Hepatocyte (in vitro differentiated cells): Measurements from ENCODE around the gene ENAH. TPM values are rescaled to one million over a fixed set of nuclear protein-coding genes. Genes with fewer than 3 reads are reported as not detected.

ENCODE experiments used
- DNase-seq: peaks from one replicate; pipeline ENCODE4 v3.0.0-alpha.2; 2016; ENCODE audit warnings: low spot score
- H2AFZ ChIP-seq: fragments of 200-600 bp; sonication (generic); 2 replicates; pipeline ENCODE4 v1.6.0; 2016; ENCODE audit warnings: antibody characterized with exemption, mild to moderate bottlenecking
- H3K27ac ChIP-seq: fragments of 200-600 bp; sonication (generic); 2 replicates; pipeline ENCODE4 v1.5.1; 2016; ENCODE audit warnings: mild to moderate bottlenecking
- H3K27me3 ChIP-seq: fragments of 200-600 bp; sonication (generic); 2 replicates; pipeline ENCODE4 v1.6.1; 2016
- H3K36me3 ChIP-seq: fragments of 200-600 bp; sonication (generic); replicated peaks from 2 replicates; pipeline ENCODE4 v1.5.1; 2016; ENCODE audit warnings: low read depth; ENCODE audit not compliant: insufficient read depth
- H3K4me1 ChIP-seq: fragments of 200-600 bp; sonication (generic); 2 replicates; pipeline ENCODE4 v1.5.1; 2016; ENCODE audit warnings: mild to moderate bottlenecking, moderate library complexity; ENCODE audit not compliant: insufficient read depth
- H3K4me2 ChIP-seq: fragments of 200-600 bp; sonication (generic); 2 replicates; pipeline ENCODE4 v1.6.0; 2016
- H3K4me3 ChIP-seq: fragments of 200-600 bp; sonication (generic); 2 replicates; pipeline ENCODE4 v1.5.1; 2016; ENCODE audit warnings: mild to moderate bottlenecking
- H3K79me2 ChIP-seq: fragments of 200-600 bp; sonication (generic); 2 replicates; pipeline ENCODE4 v1.6.0; 2017; ENCODE audit warnings: mild to moderate bottlenecking
- H3K9me2 ChIP-seq: fragments of 200-600 bp; sonication (generic); replicated peaks from 2 replicates; pipeline ENCODE4 v1.6.0; 2017; ENCODE audit warnings: mild to moderate bottlenecking; ENCODE audit not compliant: insufficient read depth
- H3K9me3 ChIP-seq: fragments of 200-600 bp; sonication (generic); 2 replicates; pipeline ENCODE4 v1.5.1; 2016; ENCODE audit warnings: low read depth, mild to moderate bottlenecking
- H4K20me1 ChIP-seq: fragments of 200-600 bp; sonication (generic); 2 replicates; pipeline ENCODE4 v1.6.0; 2016; ENCODE audit warnings: mild to moderate bottlenecking; ENCODE audit not compliant: insufficient read depth, poor library complexity, severe bottlenecking
- CTCF ChIP-seq: fragments of 200-600 bp; sonication (generic); IDR thresholded peaks from 2 replicates; pipeline ENCODE4 v1.5.1; 2016; ENCODE audit warnings: antibody characterized with exemption, mild to moderate bottlenecking; ENCODE audit not compliant: poor library complexity
- EZH2 ChIP-seq: fragments of 200-600 bp; sonication (generic); IDR thresholded peaks from 2 replicates; pipeline ENCODE4 v1.6.1; 2016; ENCODE audit warnings: antibody characterized with exemption, mild to moderate bottlenecking, borderline replicate concordance
- EZH2phosphoT487 ChIP-seq: fragments of 200-600 bp; sonication (generic); IDR thresholded peaks from one replicate; pipeline ENCODE4 v1.6.1; 2018; ENCODE audit warnings: antibody characterized with exemption, mild to moderate bottlenecking, low read depth, moderate library complexity; ENCODE audit not compliant: unreplicated experiment, severe bottlenecking
- WGBS: methylation state at CpG from one replicate; pipeline ENCODE4 v1.1.6; 2016; ENCODE audit warnings: low lambda C conversion rate; ENCODE audit errors: missing lambda C conversion rate; 5-methylcytosine and 5-hydroxymethylcytosine counted together
- polyA plus RNA-seq: library from polyadenylated mRNA; unstranded; fragments of >200 nt; fragmentation: Nextera tagmentation; extraction: Ambion mirVana; gene quantifications from 2 replicates; pipeline ENCODE4 v1.2.1, GENCODE V29; 2016
- total RNA-seq: library from RNA; depleted of rRNA; stranded (reverse); fragments of >200 nt; gene quantifications from 2 replicates; pipeline ENCODE4 v1.2.3, GENCODE V29; 2014

ENAH gene
- total and polyA plus RNA-seq, 2 experiments from 2014 or later: 51.3 to 115 TPM

GRCh38 chr1:225681231-225681630 lies 28.3 kb upstream of the ENAH start:
- Histone ChIP-seq H3K4me2 (no peak overlapping the region), H3K27ac (no peak overlapping the region), H3K27me3 (no peaks in the 10 kb centered on the region), H3K4me3 (no peak overlapping the region), H3K4me1 (no peaks in the 10 kb centered on the region), H4K20me1 (no peaks in the 10 kb centered on the region), H3K36me3 (no peaks in the 10 kb centered on the region), H3K79me2 (no peaks in the 10 kb centered on the region), H3K9me2 (no peaks in the 10 kb centered on the region), H3K9me3 (no peaks in the 10 kb centered on the region), H2AFZ (no peak overlapping the region)
- 62% methylated on average over 2 of the region's 2 CpGs for WGBS
- TF ChIP-seq EZH2phosphoT487 (no peak), EZH2 (no peak), CTCF (no peak)
- DNase-seq: no peak

- Histone ChIP-seq H3K9me2 (no peaks in the 10 kb centered on the region), H3K27ac (no peak overlapping the region), H4K20me1 (no peaks in the 10 kb centered on the region), H3K4me1 (no peaks in the 10 kb centered on the region), H3K36me3 (no peaks in the 10 kb centered on the region), H2AFZ (no peak overlapping the region), H3K9me3 (no peaks in the 10 kb centered on the region), H3K4me3 (no peak overlapping the region), H3K4me2 (no peak overlapping the region), H3K27me3 (no peaks in the 10 kb centered on the region), H3K79me2 (no peaks in the 10 kb centered on the region)
- TF ChIP-seq CTCF: no peak
- no peak for TF ChIP-seq EZH2
- no peak for TF ChIP-seq EZH2phosphoT487
- 87% methylated on average over 2 of the region's 2 CpGs for WGBS
- no peak for DNase-seq
Measured at GRCh38 chr1:225678545-225678944, 25.6 kb upstream of the ENAH start.

GRCh38 chr1:225677350-225678124 lies 24.6 kb upstream of the ENAH start:
- TF ChIP-seq EZH2: no peak
- TF ChIP-seq EZH2phosphoT487: no peak
- TF ChIP-seq CTCF: no peak
- H3K9me3 ChIP-seq: no peaks in the 10 kb centered on the region
- H2AFZ ChIP-seq: peak overlapping the region; percentile 43
- H3K4me1 ChIP-seq: no peaks in the 10 kb centered on the region
- H3K36me3 ChIP-seq: no peaks in the 10 kb centered on the region
- no peak overlapping the region for H3K27ac ChIP-seq
- peak overlapping the region; percentile 7 for H3K4me3 ChIP-seq
- H3K9me2 ChIP-seq: no peaks in the 10 kb centered on the region
- H3K4me2 ChIP-seq: peak overlapping the region; percentile 75
- H3K27me3 ChIP-seq: no peaks in the 10 kb centered on the region
- WGBS: 34% methylated on average over 40 of the region's 40 CpGs
- H4K20me1 ChIP-seq: no peaks in the 10 kb centered on the region
- H3K79me2 ChIP-seq: no peaks in the 10 kb centered on the region
- DNase-seq: peak; percentile 44
